Right lobe of liver (tissue), 4 donors: ENCODE measurements around the gene PLA2G15.

ENCODE experiments used
- POLR2A ChIP-seq: fragments of 450-650 bp; IDR thresholded peaks from one replicate; pipeline ENCODE4 v1.6.1; 2017; ENCODE audit warnings: antibody characterized with exemption, mild to moderate bottlenecking
- TF ChIP-seq, protein P1 (sequence below), 4 donors: fragments of 200-600 bp in 3 of 4; fragments of 450-650 bp in 1 of 4; IDR thresholded peaks; one replicate each; pipeline versions ENCODE4 v1.5.1 to v1.8.0; 2016 to 2022; ENCODE audit warnings: antibody characterized with exemption in 4 of 4, mild to moderate bottlenecking in 2 of 4
- donor health status: DM: no; HTN: no; CAD: no.
- donor health status: DM: no; HTN: no; CAD: no.
- donor health status: DM: no; HTN: yes; CAD: no.

DNA sequence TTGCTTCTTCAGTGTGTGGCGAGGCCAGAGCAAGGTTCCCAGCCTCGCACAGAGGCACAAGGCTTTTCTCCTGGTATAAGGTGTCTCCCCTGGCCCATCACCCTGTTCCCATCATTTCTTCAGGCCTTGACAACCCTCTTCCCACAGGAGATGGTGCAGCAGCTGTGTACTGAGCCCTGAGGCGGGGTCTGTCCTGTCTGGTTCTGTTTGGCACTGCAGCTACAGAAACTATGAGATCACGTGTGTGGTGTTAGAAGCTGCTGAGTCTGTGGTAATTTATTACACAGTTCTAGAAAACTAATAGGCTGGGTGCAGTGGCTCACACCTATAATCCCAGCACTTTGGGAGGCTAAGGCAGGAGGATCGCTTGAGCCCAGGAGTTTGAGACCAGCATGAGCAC lies 7.2 kb downstream of the PLA2G15 start:
- TF ChIP-seq, protein P1, sequence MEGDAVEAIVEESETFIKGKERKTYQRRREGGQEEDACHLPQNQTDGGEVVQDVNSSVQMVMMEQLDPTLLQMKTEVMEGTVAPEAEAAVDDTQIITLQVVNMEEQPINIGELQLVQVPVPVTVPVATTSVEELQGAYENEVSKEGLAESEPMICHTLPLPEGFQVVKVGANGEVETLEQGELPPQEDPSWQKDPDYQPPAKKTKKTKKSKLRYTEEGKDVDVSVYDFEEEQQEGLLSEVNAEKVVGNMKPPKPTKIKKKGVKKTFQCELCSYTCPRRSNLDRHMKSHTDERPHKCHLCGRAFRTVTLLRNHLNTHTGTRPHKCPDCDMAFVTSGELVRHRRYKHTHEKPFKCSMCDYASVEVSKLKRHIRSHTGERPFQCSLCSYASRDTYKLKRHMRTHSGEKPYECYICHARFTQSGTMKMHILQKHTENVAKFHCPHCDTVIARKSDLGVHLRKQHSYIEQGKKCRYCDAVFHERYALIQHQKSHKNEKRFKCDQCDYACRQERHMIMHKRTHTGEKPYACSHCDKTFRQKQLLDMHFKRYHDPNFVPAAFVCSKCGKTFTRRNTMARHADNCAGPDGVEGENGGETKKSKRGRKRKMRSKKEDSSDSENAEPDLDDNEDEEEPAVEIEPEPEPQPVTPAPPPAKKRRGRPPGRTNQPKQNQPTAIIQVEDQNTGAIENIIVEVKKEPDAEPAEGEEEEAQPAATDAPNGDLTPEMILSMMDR (IDR thresholded peaks at IDR 0.05) = no peak
- TF ChIP-seq POLR2A = no peak
